Activated T-cell treated with anti-CD3 and anti-CD28 coated beads for 1 hour (primary cell): Measurements from ENCODE around the gene CSRNP3.

Source experiments
- DNase-seq: peaks from one replicate; pipeline ENCODE4 v3.0.0-alpha.2; 2020; ENCODE audit warnings: low read depth

Gene CSRNP3

DNA sequence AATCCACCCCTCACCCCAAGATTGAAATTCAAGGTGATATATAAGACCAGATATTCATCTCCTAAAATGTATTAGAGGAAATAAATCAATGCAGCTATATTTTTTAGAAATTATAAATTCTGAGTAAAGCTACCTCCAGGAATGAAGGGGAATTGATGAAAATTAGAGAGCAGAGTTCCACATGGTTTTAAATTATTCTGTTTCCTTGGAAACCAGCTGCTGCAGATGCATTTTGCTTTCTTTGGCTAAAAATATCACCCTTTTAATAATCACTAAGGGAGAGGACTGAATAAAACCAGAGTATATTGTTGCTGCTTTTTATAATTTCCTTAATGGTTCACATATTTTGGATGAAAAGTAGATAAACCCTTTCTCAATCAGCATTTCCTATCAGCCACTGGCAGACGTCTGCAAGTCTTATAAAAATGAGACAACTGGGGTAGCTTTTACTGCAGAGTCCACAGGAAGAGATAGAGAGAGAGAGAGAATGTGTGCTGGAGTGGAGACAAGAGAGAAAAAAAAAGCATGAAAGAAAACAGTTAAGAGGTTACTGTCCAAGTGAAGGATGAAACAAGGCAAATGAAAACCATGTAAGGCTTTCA is 2.0 kb downstream of the CSRNP3 start:
- no peak for DNase-seq

DNA sequence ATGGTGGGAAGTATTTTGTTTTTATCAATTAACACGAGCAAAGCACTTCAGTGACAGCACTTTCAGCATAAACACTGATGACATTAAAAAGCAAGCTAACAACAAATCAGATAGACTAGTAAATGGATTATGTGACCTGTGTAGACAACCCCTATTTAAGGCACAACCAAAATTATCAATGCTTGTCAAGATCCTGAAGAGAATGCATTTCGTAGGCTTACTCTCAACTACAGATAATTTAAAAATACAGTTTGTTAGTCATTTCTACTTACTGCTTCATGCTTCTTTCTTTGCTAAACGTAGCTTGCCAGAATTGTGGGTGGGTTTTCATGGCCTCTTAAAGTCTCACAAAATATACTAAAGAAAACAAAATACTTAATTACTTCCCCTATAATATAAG is 3.4 kb downstream of the CSRNP3 start:
- DNase-seq, result no peak

DNA sequence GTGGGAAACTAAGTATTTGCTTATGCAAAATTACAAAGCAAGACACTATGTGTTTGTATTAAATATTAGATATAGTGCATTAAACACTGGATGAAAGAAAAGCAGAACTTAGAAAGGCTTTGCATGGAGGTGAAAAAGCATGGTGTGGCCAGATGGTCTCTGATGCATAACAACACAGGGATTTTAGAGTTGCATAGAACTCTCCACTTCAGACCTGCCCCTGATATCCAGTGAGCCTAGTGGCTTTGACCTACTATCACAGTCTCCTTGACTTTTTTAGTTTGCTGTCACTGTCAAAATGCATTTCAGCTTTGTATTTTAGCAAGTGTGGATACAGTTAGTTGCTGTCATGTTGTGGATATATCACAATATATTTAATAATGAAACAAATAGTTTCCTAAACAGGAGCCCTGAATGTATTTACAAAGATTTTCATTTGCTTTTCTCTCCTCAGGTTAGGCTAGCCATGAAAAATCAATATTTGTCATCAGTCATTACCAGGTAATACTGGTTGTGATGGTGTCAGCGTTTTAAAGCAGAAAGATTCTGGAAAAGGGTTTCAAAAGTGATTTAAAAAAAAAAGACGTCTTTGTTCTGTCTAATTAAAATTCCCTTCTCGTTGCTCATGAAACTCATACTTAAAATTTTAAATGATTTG is 5.2 kb downstream of the CSRNP3 start:
- no peak for DNase-seq

DNA sequence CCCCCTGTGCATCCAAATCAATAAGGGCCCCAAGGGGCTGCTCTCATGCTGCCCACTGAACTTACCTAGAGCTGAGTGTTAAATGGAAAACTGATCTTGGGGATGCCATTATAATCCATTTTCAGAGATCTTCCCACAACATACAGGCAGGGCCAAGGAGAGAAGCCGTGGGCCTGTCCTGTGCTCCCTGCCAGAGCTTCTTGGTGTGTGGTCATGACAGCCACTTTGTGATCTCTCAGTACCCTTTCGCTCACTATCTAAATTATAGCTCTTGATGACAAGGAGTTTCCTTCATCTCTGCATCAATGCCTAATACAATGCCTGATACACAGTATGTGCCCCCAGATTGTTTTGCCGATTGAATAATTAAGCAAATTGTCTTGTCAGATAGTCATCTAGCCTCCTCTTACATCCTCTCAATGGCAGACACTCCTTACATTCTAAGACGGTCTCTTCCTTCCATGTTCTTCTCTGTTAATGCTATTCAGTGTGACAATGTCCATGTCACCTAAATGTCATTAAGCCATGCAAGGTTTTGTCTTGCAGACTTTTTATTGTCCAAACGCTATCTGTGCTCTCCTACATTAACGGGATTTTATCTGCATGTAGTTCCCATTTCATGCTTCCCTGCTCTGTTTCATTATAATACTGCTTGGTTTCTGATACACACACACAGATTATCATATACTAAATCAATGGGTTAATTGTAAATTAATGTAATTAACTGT is 5.9 kb downstream of the CSRNP3 start:
- no peak for DNase-seq

GRCh38 chr2:165479856-165480255 is 10.4 kb downstream of the CSRNP3 start:
- DNase-seq, result no peak

DNA sequence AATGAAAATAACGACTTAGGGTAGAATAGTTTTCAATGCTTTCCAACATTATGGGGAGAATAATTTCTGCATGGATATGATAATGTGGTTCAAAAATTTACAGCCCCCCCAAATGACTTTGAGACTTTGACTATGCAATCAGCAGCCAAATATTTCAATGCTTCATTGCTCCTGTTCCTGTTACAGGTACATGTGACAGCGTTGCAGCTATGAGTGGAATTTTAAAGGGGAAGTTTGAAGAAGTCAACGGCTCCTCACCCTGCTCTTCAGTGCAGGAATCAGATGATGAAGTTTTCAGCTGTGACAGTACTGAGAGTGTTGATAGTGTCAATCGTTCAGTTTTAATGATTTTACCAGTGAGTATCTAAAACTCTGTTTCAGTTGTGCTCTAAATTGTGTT is 25.1 kb downstream of the CSRNP3 start:
- DNase-seq, result no peak

GRCh38 chr2:165497659-165498317 is 28.3 kb downstream of the CSRNP3 start:
- DNase-seq, result no peak

DNA sequence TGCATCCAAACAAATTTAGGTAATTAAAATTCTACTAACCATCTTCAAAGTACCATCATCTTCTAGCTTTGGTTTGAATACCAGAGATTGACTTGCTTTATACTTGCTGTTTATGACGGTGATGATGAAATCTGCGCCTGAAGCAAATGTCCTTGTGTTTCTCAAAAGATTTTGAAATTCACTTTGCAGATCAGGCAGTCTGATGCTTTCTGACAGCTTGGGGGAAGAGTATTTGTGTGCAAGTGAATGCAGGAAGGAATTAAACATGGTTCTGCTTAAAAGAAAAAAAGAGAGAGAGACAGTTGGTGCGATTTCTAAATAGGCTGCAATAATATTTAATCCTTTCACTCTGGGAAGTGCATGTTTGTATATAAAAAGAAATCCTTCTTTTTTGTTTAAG is 29.6 kb downstream of the CSRNP3 start:
- DNase-seq, result no peak

GRCh38 chr2:165500001-165500400 is 30.5 kb downstream of the CSRNP3 start:
- DNase-seq, result no peak

DNA sequence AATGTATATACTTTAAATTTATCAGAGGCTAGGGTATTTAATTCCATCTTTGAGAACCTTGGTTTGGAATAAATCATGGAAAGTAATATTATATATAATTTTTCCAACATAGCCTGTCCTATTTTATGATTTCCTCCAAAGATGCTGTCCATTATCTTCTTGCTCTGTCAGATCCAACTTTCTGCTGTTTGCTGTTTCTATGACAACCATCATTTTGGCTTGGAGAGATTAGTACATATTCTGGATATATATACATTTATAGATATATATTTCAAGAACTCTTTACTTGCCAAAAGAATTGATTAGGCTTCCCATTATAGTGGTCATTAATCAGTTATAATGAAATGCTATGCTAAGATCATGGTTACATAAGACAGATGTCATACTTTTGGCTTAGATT is 31.3 kb downstream of the CSRNP3 start:
- DNase-seq, result no peak

DNA sequence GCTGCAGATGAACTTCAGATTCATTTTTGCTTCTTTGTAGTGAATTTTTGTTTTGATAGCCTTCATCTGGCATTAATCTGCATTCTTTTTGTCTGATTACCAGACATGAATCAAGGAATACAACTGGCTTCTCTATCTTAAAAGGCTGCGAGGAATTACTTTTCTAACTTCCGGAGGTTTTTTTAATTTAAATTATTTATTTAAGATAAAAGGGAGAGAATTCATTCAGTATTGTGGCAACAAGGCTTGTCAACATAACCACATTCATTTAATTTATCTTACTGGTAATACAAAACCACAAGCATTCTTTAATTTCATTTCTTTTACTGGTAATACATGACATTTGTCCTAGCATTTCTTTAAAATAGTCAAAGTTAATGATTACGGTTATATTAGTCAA is 36.0 kb downstream of the CSRNP3 start:
- no peak for DNase-seq

- no peak for DNase-seq
Measured at GRCh38 chr2:165508927-165509326, 39.4 kb downstream of the CSRNP3 start.

GRCh38 chr2:165513479-165513878 is 44.0 kb downstream of the CSRNP3 start:
- no peak for DNase-seq

DNA sequence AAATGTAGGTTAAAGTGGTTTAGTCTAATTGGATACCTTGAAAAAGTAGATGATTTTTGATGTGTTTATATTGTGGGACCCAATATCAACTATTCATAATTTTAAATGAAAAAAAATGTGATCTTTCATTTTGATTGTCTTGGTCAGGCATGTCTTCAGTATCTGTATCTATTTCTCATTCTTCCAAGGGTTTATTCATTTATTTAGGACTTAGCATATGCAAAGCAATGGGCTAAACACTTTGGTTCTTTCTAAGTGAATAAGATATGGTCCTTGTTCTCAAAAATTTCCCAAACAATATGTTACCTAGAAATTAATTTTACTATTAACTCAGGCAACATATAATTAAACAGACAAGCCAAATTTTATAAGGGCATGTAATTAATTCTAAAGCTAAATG is 49.1 kb downstream of the CSRNP3 start:
- no peak for DNase-seq

DNA sequence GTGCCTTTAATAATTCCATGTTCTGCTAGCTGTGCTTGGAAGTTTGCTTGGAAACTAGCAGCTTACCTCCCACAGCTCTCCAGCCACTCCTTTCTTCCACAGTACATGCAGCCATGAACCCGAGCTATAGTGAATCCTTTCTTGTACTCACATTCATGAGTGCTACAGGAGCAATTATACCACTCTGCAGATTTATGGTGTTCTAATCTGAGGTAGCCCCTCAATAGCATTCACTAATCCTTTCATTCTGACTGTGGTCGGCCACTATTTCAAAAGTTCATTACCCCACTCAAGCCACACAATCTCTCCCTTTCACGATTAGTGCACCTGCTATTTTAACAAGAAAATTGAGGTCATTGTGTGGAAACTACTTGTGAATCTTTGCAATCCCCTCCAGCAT is 53.2 kb downstream of the CSRNP3 start:
- no peak for DNase-seq

- no peak for DNase-seq
Measured at GRCh38 chr2:165524720-165525119, 55.2 kb downstream of the CSRNP3 start.

GRCh38 chr2:165528691-165529090 is 59.2 kb downstream of the CSRNP3 start:
- DNase-seq, result no peak

DNA sequence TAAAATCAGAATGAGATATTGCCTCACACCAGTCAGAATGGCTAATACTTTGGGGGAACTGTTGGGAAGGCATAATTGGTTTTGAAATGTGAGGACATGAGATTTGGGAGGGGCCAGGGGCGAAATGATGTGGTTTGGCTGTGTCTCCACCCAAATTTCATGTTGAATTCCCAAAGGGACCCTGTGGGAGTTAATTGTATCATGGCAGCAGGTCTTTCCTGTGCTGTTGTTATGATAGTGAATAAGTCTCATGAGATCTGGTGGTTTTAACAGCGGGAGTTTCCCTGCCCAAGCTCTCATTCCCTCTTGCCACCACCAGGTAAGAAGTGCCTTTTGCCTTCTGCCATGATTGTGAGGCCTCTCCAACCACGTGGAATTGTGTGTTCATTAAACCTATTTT is 59.6 kb downstream of the CSRNP3 start:
- no peak for DNase-seq

DNA sequence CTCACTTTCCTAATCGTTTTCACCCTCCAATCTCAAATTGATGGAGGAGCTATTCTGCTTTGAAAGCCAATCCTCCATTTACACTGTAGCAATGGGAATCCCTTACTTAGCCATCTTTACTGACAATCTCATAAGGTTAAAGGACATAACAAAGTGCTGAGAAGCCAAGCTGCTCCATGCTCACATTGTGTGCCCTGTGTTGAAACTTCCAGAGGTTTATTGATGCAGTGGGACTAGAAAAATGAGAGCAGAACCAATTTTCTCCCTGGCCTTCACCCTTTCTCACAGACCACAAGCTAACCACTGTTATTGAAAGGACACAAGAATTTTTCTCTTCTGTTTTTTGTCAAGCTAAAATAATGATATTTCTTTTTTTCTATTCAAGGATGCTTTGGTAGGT is 63.8 kb downstream of the CSRNP3 start:
- no peak for DNase-seq

DNA sequence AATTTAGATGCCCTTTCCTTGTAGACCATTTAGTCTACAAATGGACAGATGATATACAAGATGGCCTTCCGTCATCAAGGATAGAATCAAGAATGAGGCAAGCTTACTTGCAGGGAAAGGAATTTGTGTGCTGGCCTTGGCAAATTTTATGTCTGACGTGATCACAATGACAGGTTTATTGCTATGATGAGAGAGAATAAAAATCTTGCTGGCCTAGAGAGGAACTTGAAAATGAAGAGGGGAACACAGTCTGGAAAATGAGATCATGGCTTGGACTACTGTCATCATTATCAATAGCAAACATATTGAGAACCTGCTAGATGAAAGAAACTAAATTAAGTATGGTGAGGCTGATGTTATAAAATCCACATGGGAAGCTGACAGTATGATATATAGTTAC is 66.0 kb downstream of the CSRNP3 start:
- DNase-seq, result no peak

- no peak for DNase-seq
Measured at GRCh38 chr2:165536851-165537499, 67.5 kb downstream of the CSRNP3 start.

GRCh38 chr2:165539985-165540384 is 70.5 kb downstream of the CSRNP3 start:
- no peak for DNase-seq

DNA sequence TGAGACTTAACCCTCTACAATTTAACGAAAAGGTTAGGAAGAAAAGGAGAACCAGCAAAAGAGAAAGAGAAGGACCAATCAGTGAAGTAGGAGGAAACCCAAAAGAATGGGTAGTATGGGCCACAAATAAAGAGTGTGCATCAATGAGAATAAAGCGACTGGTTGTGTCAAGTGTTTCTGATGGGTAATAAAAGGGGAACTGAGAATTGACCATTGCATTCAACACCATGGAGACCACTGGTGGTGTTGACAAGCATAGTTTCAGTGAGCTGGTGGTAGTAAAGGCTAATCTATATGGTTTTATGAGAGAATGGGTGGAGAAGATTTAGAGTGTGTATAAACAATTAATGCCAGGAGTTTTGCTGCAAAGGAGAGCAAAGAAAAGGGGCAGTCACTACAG is 75.4 kb downstream of the CSRNP3 start:
- DNase-seq, result no peak
